GM10266 (cell line): ENCODE measurements around the gene PDE6G.
A peak's percentile ranks its signal among the peaks of the same experiment; 100 is the strongest.

Source experiments
- DNase-seq: peaks from one replicate; pipeline ENCODE4 v3.0.0; 2012; ENCODE audit errors: extremely low spot score
- CTCF ChIP-seq: IDR thresholded peaks from 2 replicates; pipeline ENCODE4 v1.5.1; 2012; ENCODE audit warnings: mild to moderate bottlenecking, low read depth; ENCODE audit not compliant: control insufficient read depth, insufficient read depth; ENCODE audit errors: missing control alignments

The PDE6G gene

GRCh38 chr17:81607431-81607830 lies 48.9 kb downstream of the PDE6G start:
- DNase-seq: no peak
- no peak for TF ChIP-seq CTCF

GRCh38 chr17:81603846-81604610 lies 52.3 kb downstream of the PDE6G start:
- no peak for TF ChIP-seq CTCF
- no peak for DNase-seq

- DNase-seq: peak; percentile 75
Observed at GRCh38 chr17:81601525-81602120, 54.7 kb downstream of the PDE6G start.

More at GRCh38 chr17:81601525-81602120, 54.7 kb downstream of the PDE6G start:
- TF ChIP-seq CTCF: peak; percentile 64
